GM12878 (cell line): Measurements from ENCODE around the gene SULT1C3. TPM values are rescaled to one million over a fixed set of nuclear protein-coding genes. Genes with fewer than 3 reads are reported as not detected.

ENCODE experiments used
- ATAC-seq: fragments of 200-7000 bp; cut with Tn5 transposase; 3 replicates; pipeline ENCODE4 v1.9.1; 2020; ENCODE audit warnings: mild to moderate bottlenecking, moderate library complexity
- BruUV-seq: library from RNA; stranded (reverse); fragments of 400-500 nt; replicated peaks from 2 replicates; lab custom pipeline; 2021; lab: Mats Ljungman, UMichigan
- CTCF ChIA-PET: fragments of 300-600 bp; sonication (Branson Sonifier 250); formaldehyde crosslinking; extraction: SDS; loops from one replicate; lab custom pipeline; 2021; ENCODE audit warnings: inconsistent platforms; lab: Yijun Ruan, JAX
- POLR2A ChIA-PET: fragments of 350-600 bp; formaldehyde crosslinking; extraction: SDS; loops from one replicate; lab custom pipeline; 2021; ENCODE audit warnings: inconsistent platforms; lab: Charles Lee
- RAD21 ChIA-PET: fragments of 300-600 bp; sonication (Branson Sonifier 250); formaldehyde crosslinking; loops from one replicate; lab custom pipeline; 2023; ENCODE audit warnings: antibody characterized with exemption; ENCODE audit not compliant: unreplicated experiment; lab: Charles Lee
- SMC1A ChIA-PET: fragments of 300-600 bp; sonication (Branson Sonifier 250); formaldehyde crosslinking; loops from one replicate; lab custom pipeline; 2023; ENCODE audit not compliant: unreplicated experiment, uncharacterized antibody; lab: Charles Lee
- DNase-seq: peaks from one replicate; pipeline ENCODE4 v3.0.0-alpha.2; 2011; ENCODE audit warnings: low read depth, low spot score
- FAIRE-seq: peaks from 3 replicates; lab custom pipeline; 2011; peaks lifted over from hg19 to GRCh38; lab: Jason Lieb, UNC
- H2AFZ ChIP-seq: 2 replicates; pipeline ENCODE4 v1.6.0; 2011; ENCODE audit warnings: low read depth, low read length, control low read depth; ENCODE audit not compliant: control insufficient read depth
- H3K27ac ChIP-seq: 2 replicates; pipeline ENCODE4 v1.5.1; 2011; ENCODE audit warnings: control low read depth; ENCODE audit not compliant: control insufficient read depth, insufficient read depth
- H3K27me3 ChIP-seq, 2 experiments: replicated peaks in 1 of 2; 2 replicates each; pipeline versions ENCODE4 v1.6.0 to v1.6.1; 2011; ENCODE audit warnings: low read length in 1 of 2; ENCODE audit not compliant: control insufficient read depth in 2 of 2, insufficient read depth in 2 of 2
- H3K36me3 ChIP-seq, 2 experiments: 2 replicates each; pipeline ENCODE4 v1.5.1; 2011; ENCODE audit warnings: low read length in 1 of 2; ENCODE audit not compliant: control insufficient read depth in 2 of 2, insufficient read depth in 2 of 2
- H3K4me1 ChIP-seq: 2 replicates; pipeline ENCODE4 v1.6.1; 2011; ENCODE audit warnings: mild to moderate bottlenecking, low read length, moderate library complexity, mixed read lengths; ENCODE audit not compliant: control insufficient read depth, insufficient read depth
- H3K4me2 ChIP-seq: 2 replicates; pipeline ENCODE4 v1.6.0; 2011; ENCODE audit warnings: control low read depth; ENCODE audit not compliant: control insufficient read depth, insufficient read depth
- H3K4me3 ChIP-seq: fragments of 200-600 bp; sonication (generic); 2 replicates; pipeline ENCODE4 v1.5.1; 2016
- H3K79me2 ChIP-seq: 2 replicates; pipeline ENCODE4 v1.6.0; 2011; ENCODE audit warnings: low read length; ENCODE audit not compliant: control insufficient read depth, insufficient read depth
- H3K9ac ChIP-seq: 2 replicates; pipeline ENCODE4 v1.8.0; 2011; ENCODE audit warnings: low read length, control low read depth, mixed read lengths; ENCODE audit not compliant: control insufficient read depth, insufficient read depth
- H3K9me3 ChIP-seq: replicated peaks from 3 replicates; pipeline ENCODE4 v1.5.1; 2011; ENCODE audit warnings: mild to moderate bottlenecking, low read length; ENCODE audit not compliant: control insufficient read depth, insufficient read depth
- H4K20me1 ChIP-seq: 2 replicates; pipeline ENCODE4 v1.6.0; 2011; ENCODE audit not compliant: control insufficient read depth, insufficient read depth
- CTCF ChIP-seq, 3 experiments: IDR thresholded peaks in 2 of 3; conservative IDR thresholded peaks in 1 of 3; 2 replicates each; pipeline ENCODE4 v1.5.1; 2011; ENCODE audit warnings: low read depth in 3 of 3, low read length in 3 of 3, mild to moderate bottlenecking in 3 of 3, control low read depth in 2 of 3, moderate library complexity in 2 of 3, inconsistent platforms in 1 of 3, mixed read lengths in 1 of 3; ENCODE audit not compliant: control insufficient read depth in 2 of 3, insufficient read depth in 1 of 3; ENCODE audit errors: extremely low read depth in 1 of 3
- GABPA ChIP-seq: IDR thresholded peaks from 2 replicates; pipeline ENCODE4 v1.6.1; 2014; ENCODE audit warnings: antibody characterized with exemption, low read depth, mild to moderate bottlenecking, inconsistent platforms
- NR2C2 ChIP-seq: IDR thresholded peaks from 2 replicates; pipeline ENCODE4 v1.6.1; 2011; ENCODE audit warnings: borderline replicate concordance, low read depth; ENCODE audit not compliant: control insufficient read depth, insufficient read length
- RUNX3 ChIP-seq: IDR thresholded peaks from 2 replicates; pipeline ENCODE4 v1.6.1; 2012; ENCODE audit warnings: low read length, inconsistent platforms
- SIX5 ChIP-seq: IDR thresholded peaks from 2 replicates; pipeline ENCODE4 v1.6.1; 2011; ENCODE audit warnings: mild to moderate bottlenecking, low read depth, low read length, moderate library complexity; ENCODE audit not compliant: severe bottlenecking
- ZNF592 ChIP-seq: fragments of 450-650 bp; IDR thresholded peaks from 2 replicates; pipeline ENCODE4 v1.6.1; 2017; ENCODE audit warnings: mild to moderate bottlenecking, moderate library complexity
- WGBS: methylation state at CpG from one replicate; pipeline ENCODE4 v1.1.6; 2016; ENCODE audit warnings: low lambda C conversion rate; ENCODE audit not compliant: insufficient replicate concordance, insufficient coverage; ENCODE audit errors: missing lambda C conversion rate; 5-methylcytosine and 5-hydroxymethylcytosine counted together
- in situ Hi-C: fragments of 300-500 bp; cut with MboI; formaldehyde crosslinking; loops from 9 replicates; pipeline ENCODE4 v1.14.3; 2018; ENCODE audit warnings: mixed read lengths
- intact Hi-C: fragments of 100-400 bp; cut with micrococcal nuclease; formaldehyde crosslinking; loops from one replicate; pipeline ENCODE4 v1.14.2; 2022; ENCODE audit not compliant: unreplicated experiment
- polyA plus RNA-seq, 11 experiments: library from polyadenylated mRNA; depleted of rRNA in 4 of 11; unstranded in 6 of 11; stranded (reverse) in 5 of 11; fragments of >200 nt; fragmentation: Nextera tagmentation in 4 of 11; fragmentation: Illumina TruSeq in 1 of 11; extraction: Ambion mirVana in 4 of 11; extraction: Trizol in 1 of 11; gene quantifications; 1 replicate in 1 of 11; 2 replicates in 10 of 11; pipeline versions ENCODE4 v1.2.1 to v1.2.3, GENCODE V29; 2011 to 2016; ENCODE audit warnings: inconsistent platforms in 2 of 11, missing spikeins in 2 of 11, low read depth in 1 of 11
- total RNA-seq, 4 experiments: library from RNA; depleted of rRNA in 3 of 4; stranded (reverse); fragments of >200 nt in 3 of 4; fragmentation: Illumina TruSeq in 1 of 4; extraction: Trizol in 1 of 4; gene quantifications; 2 replicates each; pipeline versions ENCODE4 v1.2.1 to v1.2.3, GENCODE V29; 2013 to 2021
- TF ChIP-seq, protein P1 (sequence below): fragments of 450-650 bp; IDR thresholded peaks from 2 replicates; pipeline ENCODE4 v1.6.1; 2014; ENCODE audit warnings: mild to moderate bottlenecking

SULT1C3 gene
- total and polyA plus RNA-seq, 10 of the 15 experiments (the other 5 are each of a cell fraction or from before 2014, with no cell fraction given), result not detected

GRCh38 chr2:108200569-108200968 lies 39.2 kb upstream of the SULT1C3 start:
- Histone ChIP-seq H3K27ac (no peak overlapping the region), H3K9ac (no peak overlapping the region), H4K20me1 (no peaks in the 10 kb centered on the region), H2AFZ (no peak overlapping the region), H3K4me1 (no peaks in the 10 kb centered on the region), H3K4me2 (no peak overlapping the region), H3K79me2 (no peaks in the 10 kb centered on the region), H3K9me3 (no peaks in the 10 kb centered on the region), H3K4me3 (no peak overlapping the region), H3K27me3 (no peaks in the 10 kb centered on the region), H3K36me3 (no peaks in the 10 kb centered on the region)
- ChIA-PET RAD21 (no interaction called here), CTCF (no interaction called here), SMC1A (no interaction called here), POLR2A (no interaction called here)
- no peak for DNase-seq
- ATAC-seq, result no peak
- FAIRE-seq, result no peak
- no TSS peak for BruUV-seq
- in situ Hi-C loops, result loop anchor here (25.0 kb wide), 1 partner anchor 387 kb away; no protein-coding TSS in a partner anchor
- TF ChIP-seq GABPA (no peak), SIX5 (no peak), NR2C2 (no peak), RUNX3 (no peak), CTCF (IDR thresholded peaks at IDR 0.05 in 2 of 3, conservative IDR thresholded peaks at IDR 0.05 in 1 of 3; ENCODE audit: control insufficient read depth in 2 of 3, extremely low read depth in 1 of 3, insufficient read depth in 1 of 3, low read depth in 3 of 3, low read length in 3 of 3) (no peak), ZNF592 (no peak)
- TF ChIP-seq, protein P1, sequence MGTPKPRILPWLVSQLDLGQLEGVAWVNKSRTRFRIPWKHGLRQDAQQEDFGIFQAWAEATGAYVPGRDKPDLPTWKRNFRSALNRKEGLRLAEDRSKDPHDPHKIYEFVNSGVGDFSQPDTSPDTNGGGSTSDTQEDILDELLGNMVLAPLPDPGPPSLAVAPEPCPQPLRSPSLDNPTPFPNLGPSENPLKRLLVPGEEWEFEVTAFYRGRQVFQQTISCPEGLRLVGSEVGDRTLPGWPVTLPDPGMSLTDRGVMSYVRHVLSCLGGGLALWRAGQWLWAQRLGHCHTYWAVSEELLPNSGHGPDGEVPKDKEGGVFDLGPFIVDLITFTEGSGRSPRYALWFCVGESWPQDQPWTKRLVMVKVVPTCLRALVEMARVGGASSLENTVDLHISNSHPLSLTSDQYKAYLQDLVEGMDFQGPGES, result no peak
- intact Hi-C loops, result no loop called here
- WGBS, result 74% methylated on average over 7 of the region's 7 CpGs
